Gastrocnemius medialis (tissue), 4 donors: Measurements from ENCODE around the gene TIMP3.

ENCODE experiments used
- CTCF ChIP-seq, 5 experiments: fragments of 450-650 bp in 3 of 5; fragments of 200-600 bp in 2 of 5; sonication (generic) in 2 of 5; IDR thresholded peaks in 4 of 5; conservative IDR thresholded peaks in 1 of 5; 1 replicate in 4 of 5; 2 replicates in 1 of 5; pipeline ENCODE4 v1.5.1; 2016 to 2019; ENCODE audit warnings: antibody characterized with exemption in 5 of 5, mild to moderate bottlenecking in 3 of 5, moderate library complexity in 3 of 5
- POLR2A ChIP-seq, 2 donors: fragments of 450-650 bp; IDR thresholded peaks; one replicate each; pipeline ENCODE4 v1.6.1; 2017; ENCODE audit warnings: antibody characterized with exemption in 2 of 2, mild to moderate bottlenecking in 2 of 2, moderate library complexity in 2 of 2

- TF ChIP-seq CTCF (IDR thresholded peaks at IDR 0.05 in 4 of 5, conservative IDR thresholded peaks at IDR 0.05 in 1 of 5) = no peak
- no peak for TF ChIP-seq POLR2A (IDR thresholded peaks at IDR 0.05)
These were observed 87.5 kb downstream of the TIMP3 start for GRCh38 chr22:32888976-32889375.
